CD4-positive, alpha-beta T cell treated with Interleukin-1 beta for 1 hour (primary cell): ENCODE measurements around the gene NUS1.
"Not testable (repeated sequence)": the region's sequence is repeated elsewhere in the genome, so short reads cannot be mapped to it uniquely, and the experiment has no call there.

Experiments
- DNase-seq, 2 donors: peaks; one replicate each; pipeline ENCODE4 v3.0.0-alpha.2; 2020 to 2022

The NUS1 gene

GRCh38 chr6:117674991-117675657 lies at the start of gene NUS1:
NUS1 (plus strand) TSS chr6:117675469; CDS start chr6:117675671, 202 bp downstream.
- peak; percentile 97 to 99 for DNase-seq

- no peak for DNase-seq
Measured at GRCh38 chr6:117627533-117627932, 47.7 kb upstream of the NUS1 start.

GRCh38 chr6:117629119-117629660 lies 46.1 kb upstream of the NUS1 start:
- DNase-seq: no peak

- DNase-seq: no peak
Measured at GRCh38 chr6:117637770-117638169, 37.5 kb upstream of the NUS1 start.

- DNase-seq: no peak
Measured at GRCh38 chr6:117642976-117643375, 32.3 kb upstream of the NUS1 start.

- not testable (repeated sequence) for DNase-seq
Measured at GRCh38 chr6:117651984-117652383, 23.3 kb upstream of the NUS1 start.

GRCh38 chr6:117653949-117654348 lies 21.3 kb upstream of the NUS1 start:
- no peak for DNase-seq

- no peak for DNase-seq
Measured at GRCh38 chr6:117655380-117655779, 19.9 kb upstream of the NUS1 start.

- no peak for DNase-seq
Measured at GRCh38 chr6:117666881-117667280, 8.4 kb upstream of the NUS1 start.

- no peak for DNase-seq
Measured at GRCh38 chr6:117668736-117669135, 6.5 kb upstream of the NUS1 start.

- DNase-seq: no peak
Measured at GRCh38 chr6:117674503-117674902, 766 bp upstream of the NUS1 start.

GRCh38 chr6:117675658-117676301 lies 511 bp downstream of the NUS1 start:
- not testable (repeated sequence) for DNase-seq

- DNase-seq: no peak
Measured at GRCh38 chr6:117676577-117677218, 1.4 kb downstream of the NUS1 start.

- peak; percentile 18 to 43 for DNase-seq
Measured at GRCh38 chr6:117677553-117678141, 2.4 kb downstream of the NUS1 start.

- DNase-seq: no peak
Measured at GRCh38 chr6:117681162-117681741, 6.0 kb downstream of the NUS1 start.

GRCh38 chr6:117684749-117685148 lies 9.5 kb downstream of the NUS1 start:
- DNase-seq: no peak

GRCh38 chr6:117685359-117685758 lies 10.1 kb downstream of the NUS1 start:
- DNase-seq: no peak

GRCh38 chr6:117687021-117687648 lies 11.9 kb downstream of the NUS1 start:
- DNase-seq: no peak

- not testable (repeated sequence) for DNase-seq
Measured at GRCh38 chr6:117689584-117689983, 14.3 kb downstream of the NUS1 start.

- DNase-seq: no peak
Measured at GRCh38 chr6:117706504-117706903, 31.2 kb downstream of the NUS1 start.

- DNase-seq: not testable (repeated sequence)
Measured at GRCh38 chr6:117706936-117707509, 31.8 kb downstream of the NUS1 start.

GRCh38 chr6:117711369-117711768 lies 36.1 kb downstream of the NUS1 start:
- DNase-seq: no peak
